K562 (cell line): ENCODE measurements around the gene TLE6. TPM values are rescaled to one million over a fixed set of nuclear protein-coding genes. Genes with fewer than 3 reads are reported as not detected.

Source experiments
- ATAC-seq: fragments of 200-7000 bp; cut with Tn5 transposase; 3 replicates; pipeline ENCODE4 v1.9.1; 2020; ENCODE audit warnings: moderate library complexity
- BruUV-seq: library from RNA; stranded (reverse); fragments of 400-500 nt; replicated peaks from 2 replicates; lab custom pipeline; 2021; lab: Mats Ljungman, UMichigan
- CTCF ChIA-PET: fragments of 300-600 bp; formaldehyde crosslinking; extraction: SDS; loops from one replicate; lab custom pipeline; 2021; ENCODE audit warnings: low intra/inter-chr PET ratio; lab: Yijun Ruan, JAX
- POLR2A ChIA-PET: fragments of 300-600, 350-650 bp; sonication (Branson Sonifier 250); formaldehyde crosslinking; extraction: SDS; loops from one replicate; lab custom pipeline; 2021; ENCODE audit warnings: antibody characterized with exemption, inconsistent platforms; lab: Yijun Ruan, JAX
- DNase-seq, 4 experiments: peaks; one replicate each; pipeline versions ENCODE4 v3.0.0 to v3.0.0-alpha.2; 2011 to 2018; ENCODE audit warnings: low spot score in 3 of 4, mixed read lengths in 3 of 4; ENCODE audit errors: extremely low read depth in 1 of 4
- FAIRE-seq: peaks from 2 replicates; lab custom pipeline; 2011; peaks lifted over from hg19 to GRCh38; lab: Jason Lieb, UNC
- H2AFZ ChIP-seq: 2 replicates; pipeline ENCODE4 v1.6.0; 2011; ENCODE audit warnings: low read depth, low read length, control low read depth, inconsistent platforms
- H3K27ac ChIP-seq: fragments of 200-600 bp; 3 replicates; pipeline ENCODE4 v1.8.0; 2011; ENCODE audit warnings: low read depth, mild to moderate bottlenecking, control low read depth, inconsistent platforms, low read length, moderate library complexity, mixed read lengths; ENCODE audit errors: extremely low read depth
- H3K27me3 ChIP-seq, 2 experiments: fragments of 300-600 bp in 1 of 2; 2 replicates in 1 of 2; 3 replicates in 1 of 2; pipeline versions ENCODE4 v1.6.0 to v1.8.0; 2011; ENCODE audit warnings: inconsistent platforms in 2 of 2, low read length in 2 of 2, mild to moderate bottlenecking in 1 of 2, mixed read lengths in 1 of 2, moderate library complexity in 1 of 2; ENCODE audit not compliant: control insufficient read depth in 2 of 2, insufficient read depth in 2 of 2
- H3K36me3 ChIP-seq: fragments of 300-600 bp; 3 replicates; pipeline ENCODE4 v1.8.0; 2011; ENCODE audit warnings: mild to moderate bottlenecking, low read length, inconsistent platforms; ENCODE audit not compliant: control insufficient read depth, insufficient read depth
- H3K4me1 ChIP-seq, 2 experiments: fragments of 200-600 bp in 1 of 2; replicated peaks in 1 of 2; 2 replicates in 1 of 2; 3 replicates in 1 of 2; pipeline versions ENCODE4 v1.5.1 to v1.8.0; 2011; ENCODE audit warnings: inconsistent platforms in 2 of 2, low read length in 2 of 2, mild to moderate bottlenecking in 1 of 2, mixed read lengths in 1 of 2, moderate library complexity in 1 of 2; ENCODE audit not compliant: control insufficient read depth in 2 of 2, insufficient read depth in 2 of 2
- H3K4me2 ChIP-seq: 2 replicates; pipeline ENCODE4 v1.6.1; 2011; ENCODE audit warnings: low read length, control low read depth, inconsistent platforms, mixed read lengths; ENCODE audit not compliant: insufficient read depth
- H3K4me3 ChIP-seq: fragments of 200-600 bp; sonication (generic), shearing (Covaris generic); 2 replicates; pipeline ENCODE4 v1.5.1; 2016; ENCODE audit warnings: control low read depth, inconsistent platforms
- H3K79me2 ChIP-seq: fragments of 200-600 bp; 3 replicates; pipeline ENCODE4 v1.8.0; 2011; ENCODE audit warnings: low read length, inconsistent platforms; ENCODE audit not compliant: control insufficient read depth, insufficient read depth
- H3K9ac ChIP-seq, 2 experiments: 2 replicates each; pipeline versions ENCODE4 v1.6.0 to v1.6.1; 2011; ENCODE audit warnings: low read depth in 2 of 2, low read length in 2 of 2, control low read depth in 1 of 2, inconsistent platforms in 1 of 2, mild to moderate bottlenecking in 1 of 2, mixed read lengths in 1 of 2; ENCODE audit not compliant: insufficient read depth in 1 of 2
- H3K9me1 ChIP-seq: one replicate; pipeline ENCODE4 v1.6.0; 2011; ENCODE audit warnings: inconsistent platforms, mild to moderate bottlenecking, low read length, moderate library complexity; ENCODE audit not compliant: control insufficient read depth, insufficient read depth
- H3K9me3 ChIP-seq: replicated peaks from 2 replicates; pipeline ENCODE4 v1.5.1; 2011; ENCODE audit warnings: low read depth, low read length, inconsistent platforms; ENCODE audit not compliant: control insufficient read depth, insufficient read depth
- H4K20me1 ChIP-seq: replicated peaks from 2 replicates; pipeline ENCODE4 v1.6.1; 2011; ENCODE audit warnings: low read length, inconsistent platforms, mixed read lengths; ENCODE audit not compliant: control insufficient read depth, insufficient read depth
- CREM ChIP-seq: IDR thresholded peaks from 2 replicates; pipeline ENCODE4 v1.6.1; 2014; ENCODE audit warnings: antibody characterized with exemption, low read depth
- GATAD2B ChIP-seq: fragments of 450-650 bp; IDR thresholded peaks from 2 replicates; pipeline ENCODE4 v1.6.1; 2017; ENCODE audit warnings: mild to moderate bottlenecking, borderline replicate concordance
- NFE2 ChIP-seq: IDR thresholded peaks from 2 replicates; pipeline ENCODE4 v1.6.1; 2014; ENCODE audit warnings: antibody characterized with exemption, low read depth
- NR4A1 ChIP-seq, 2 experiments: fragments of 250-450 bp in 1 of 2; fragments of 450-650 bp in 1 of 2; sonication (Bioruptor Pico) in 1 of 2; IDR thresholded peaks; 2 replicates each; pipeline versions ENCODE4 v1.4.0 to v1.6.1; 2016 to 2020; ENCODE audit warnings: mild to moderate bottlenecking in 2 of 2, missing compliant biosample characterization in 1 of 2, missing genetic modification characterization in 1 of 2, moderate library complexity in 1 of 2
- OTX1 ChIP-seq: fragments of 450-650 bp; formaldehyde crosslinking; IDR thresholded peaks from 2 replicates; pipeline ENCODE4 v1.4.0; 2022; ENCODE audit warnings: mild to moderate bottlenecking
- SNRNP70 ChIP-seq: fragments of 200-400 bp; formaldehyde crosslinking; optimal IDR thresholded peaks from 2 replicates; pipeline ENCODE3; 2017; ENCODE audit warnings: low read depth, low read length
- SPI1 ChIP-seq: IDR thresholded peaks from 2 replicates; pipeline ENCODE4 v1.6.1; 2011; ENCODE audit warnings: low read depth, low read length, control low read depth, borderline replicate concordance
- TCF7 ChIP-seq: sonication (generic); IDR thresholded peaks from 2 replicates; pipeline ENCODE4 v1.6.1; 2016; ENCODE audit warnings: antibody characterized with exemption, borderline replicate concordance
- TSC22D4 ChIP-seq: fragments of 450-650 bp; IDR thresholded peaks from 2 replicates; pipeline ENCODE4 v1.6.1; 2016; ENCODE audit warnings: missing genetic modification characterization, missing biosample characterization, control low read depth
- ZFP36 ChIP-seq: fragments of 150-350 bp; IDR thresholded peaks from 2 replicates; pipeline ENCODE4 v1.6.1; 2018; ENCODE audit warnings: low read length, low read depth; ENCODE audit not compliant: partially characterized antibody
- ZNF121 ChIP-seq: sonication (generic); formaldehyde crosslinking; conservative IDR thresholded peaks from 2 replicates; pipeline ENCODE4 v1.8.0; 2022; ENCODE audit warnings: missing genetic modification reagents
- WGBS: fragments of 100-300 bp; shearing (Covaris generic); methylation state at CpG from one replicate; pipeline ENCODE4 v1.1.6; 2016; ENCODE audit warnings: low coverage, mixed read lengths; ENCODE audit not compliant: insufficient coverage; ENCODE audit errors: missing lambda C conversion rate; 5-methylcytosine and 5-hydroxymethylcytosine counted together
- in situ Hi-C: fragments of 300-500 bp; cut with MboI; formaldehyde crosslinking; loops from 4 replicates; pipeline ENCODE4 v1.15.0; 2018; ENCODE audit warnings: inconsistent platforms, mixed read lengths
- intact Hi-C: fragments of 100-400 bp; cut with micrococcal nuclease; formaldehyde crosslinking; loops from 2 replicates; pipeline ENCODE4 v1.14.2; 2022
- polyA plus RNA-seq, 8 experiments: library from polyadenylated mRNA; depleted of rRNA in 4 of 8; stranded (reverse) in 5 of 8; unstranded in 3 of 8; fragments of >200 nt; fragmentation: Nextera tagmentation in 2 of 8; fragmentation: Illumina TruSeq in 1 of 8; extraction: Ambion mirVana in 2 of 8; extraction: Trizol in 1 of 8; gene quantifications; 2 replicates each; pipeline versions ENCODE4 v1.2.1 to v1.2.3, GENCODE V29; 2011 to 2014; ENCODE audit warnings: inconsistent platforms in 1 of 8, missing spikeins in 1 of 8
- total RNA-seq, 7 experiments: library from RNA; depleted of rRNA in 6 of 7; stranded (reverse); fragments of >200 nt in 6 of 7; fragmentation: Illumina TruSeq in 2 of 7; extraction: Trizol in 2 of 7; gene quantifications; 2 replicates each; pipeline versions ENCODE4 v1.2.1 to v1.2.3, GENCODE V29; 2011 to 2021; ENCODE audit warnings: low replicate concordance in 1 of 7
- TF ChIP-seq, protein P1 (sequence below): fragments of 250-450 bp; sonication (Bioruptor Pico); IDR thresholded peaks from 2 replicates; pipeline ENCODE4 v1.8.0; 2022; ENCODE audit warnings: moderate library complexity, mild to moderate bottlenecking, inconsistent platforms

Gene TLE6
- total and polyA plus RNA-seq, 9 of the 15 experiments (the other 6 are each of a cell fraction or from before 2014, with no cell fraction given), result 1.1 to 6.1 (median 2.5) TPM

DNA sequence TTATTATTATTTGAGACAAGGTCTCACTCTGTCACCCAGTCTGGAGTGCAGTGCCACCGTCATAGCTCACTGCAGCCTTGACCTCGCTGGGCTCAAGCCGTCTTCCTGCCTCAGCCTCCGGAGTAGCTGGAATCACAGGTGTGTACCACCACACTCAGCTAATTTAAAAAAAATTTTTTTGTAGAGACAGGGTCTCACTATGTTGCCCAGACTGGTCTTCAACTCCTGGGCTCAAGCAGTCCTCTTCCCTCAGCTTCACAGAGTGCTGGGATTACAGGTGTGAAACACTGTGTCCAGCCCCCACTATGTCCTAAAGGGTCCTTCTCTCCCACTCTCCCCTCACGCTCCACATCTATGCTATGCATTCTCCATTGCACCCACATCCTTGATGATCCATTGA, 60.9 kb downstream of the TLE6 start:
- intact Hi-C loops (loop anchor here (5.0 kb wide), 1 partner anchor 34 kb away; no protein-coding TSS in a partner anchor), in situ Hi-C loops (no loop called here)
- Histone ChIP-seq H3K4me2 (no peak overlapping the region), H3K4me3 (no peak overlapping the region), H3K9ac (no peak overlapping the region), H3K9me3 (no peaks in the 10 kb centered on the region), H2AFZ (no peak overlapping the region), H3K79me2 (peaks cover 7% of the 10 kb centered on the region; the same call in 1 of the 3 replicates), H3K27ac (no peak overlapping the region), H4K20me1 (no peaks in the 10 kb centered on the region), H3K4me1 (peaks cover 46 to 64% of the 10 kb centered on the region in 2 experiments), H3K9me1 (no peaks in the 10 kb centered on the region), H3K36me3 (no peaks in the 10 kb centered on the region), H3K27me3 (no peaks in the 10 kb centered on the region)
- CTCF ChIA-PET, result no interaction called here
- WGBS, result 93% methylated on average over 5 of the region's 5 CpGs
- FAIRE-seq (no peak), ATAC-seq (no peak), DNase-seq (no peak)
- peak; percentile 54; the same call in 1 of the 2 replicates for TF ChIP-seq ZNF121 (CRISPR knock-in tag)
- no peak for TF ChIP-seq TSC22D4
- POLR2A ChIA-PET, result interaction anchor here (1.0 to 1.8 kb wide), 3 partner anchors 15 to 51 kb away, joined by 3 to 6 read pairs (median 4); no protein-coding TSS in a partner anchor
- no TSS peak for BruUV-seq

DNA sequence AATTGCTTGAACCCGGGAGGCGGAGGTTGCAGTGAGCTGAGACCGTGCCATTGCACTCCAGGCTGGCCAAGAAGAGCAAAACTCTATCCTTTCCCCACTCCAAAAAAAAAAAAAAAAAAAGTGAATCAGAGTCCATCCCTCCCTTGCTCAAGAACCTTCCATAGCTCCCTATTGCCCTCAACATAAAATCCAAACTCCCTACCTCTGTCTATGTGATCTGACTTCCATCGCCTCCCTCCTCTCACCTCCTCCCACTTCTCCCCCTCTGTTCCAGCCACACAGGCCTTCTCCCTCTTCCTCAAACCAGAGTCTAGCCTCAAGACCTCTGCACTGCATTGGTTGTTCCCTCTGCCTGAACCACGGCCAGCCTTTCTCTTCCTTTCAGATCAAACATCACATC, 61.8 kb downstream of the TLE6 start:
- POLR2A ChIA-PET, result interaction anchor here (0.6 to 1.8 kb wide), 4 partner anchors 14 to 57 kb away, joined by 3 to 6 read pairs (median 4); no protein-coding TSS in a partner anchor
- Histone ChIP-seq H2AFZ (peak overlapping the region; percentile 51; the same call in 1 of the 2 replicates), H3K36me3 (no peaks in the 10 kb centered on the region), H3K79me2 (peaks cover 7% of the 10 kb centered on the region; the same call in 1 of the 3 replicates), H3K9ac (peak overlapping the region in 1 of 2 experiments; percentile 38; a peak in 1 of 4 replicates), H3K4me1 (peaks cover 40 to 56% of the 10 kb centered on the region in 2 experiments), H3K9me3 (no peaks in the 10 kb centered on the region), H3K27ac (peak overlapping the region; percentile 10; the same call in 1 of the 3 replicates), H3K4me2 (no peak overlapping the region), H3K4me3 (no peak overlapping the region), H3K9me1 (no peaks in the 10 kb centered on the region), H4K20me1 (no peaks in the 10 kb centered on the region), H3K27me3 (no peaks in the 10 kb centered on the region)
- no peak for DNase-seq
- no peak for FAIRE-seq
- CTCF ChIA-PET, result no interaction called here
- in situ Hi-C loops, result no loop called here
- WGBS, result 74% methylated on average over 5 of the region's 5 CpGs
- intact Hi-C loops, result loop anchor here (5.0 kb wide), 1 partner anchor 33 kb away; no protein-coding TSS in a partner anchor
- BruUV-seq, result no TSS peak
- ATAC-seq, result no peak
- no peak for TF ChIP-seq SNRNP70
- TF ChIP-seq GATAD2B, result no peak
- TF ChIP-seq, protein P1, sequence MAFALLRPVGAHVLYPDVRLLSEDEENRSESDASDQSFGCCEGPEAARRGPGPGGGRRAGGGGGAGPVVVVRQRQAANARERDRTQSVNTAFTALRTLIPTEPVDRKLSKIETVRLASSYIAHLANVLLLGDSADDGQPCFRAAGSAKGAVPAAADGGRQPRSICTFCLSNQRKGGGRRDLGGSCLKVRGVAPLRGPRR, result no peak
- TF ChIP-seq TCF7, result no peak
- TF ChIP-seq NFE2, result no peak
- peak; percentile 92 for TF ChIP-seq ZFP36
- TF ChIP-seq SPI1, result no peak
- no peak for TF ChIP-seq OTX1 (CRISPR knock-in tag)
- no peak for TF ChIP-seq CREM
- no peak for TF ChIP-seq NR4A1 (CRISPR knock-in tag; IDR thresholded peaks at IDR 0.05)
- no peak for TF ChIP-seq NR4A1 (tag; IDR thresholded peaks at IDR 0.05)
